Stimulated activated CD8-positive, alpha-beta memory T cell treated with anti-CD3 and anti-CD28 coated beads, Interleukin-15, amount 100 ng/mL, for 1 hour (primary cell): ENCODE results near the gene RAI1.

Experiments used
- DNase-seq: peaks from one replicate; pipeline ENCODE4 v3.0.0-alpha.2; 2020; ENCODE audit warnings: low read depth

The RAI1 gene

DNA sequence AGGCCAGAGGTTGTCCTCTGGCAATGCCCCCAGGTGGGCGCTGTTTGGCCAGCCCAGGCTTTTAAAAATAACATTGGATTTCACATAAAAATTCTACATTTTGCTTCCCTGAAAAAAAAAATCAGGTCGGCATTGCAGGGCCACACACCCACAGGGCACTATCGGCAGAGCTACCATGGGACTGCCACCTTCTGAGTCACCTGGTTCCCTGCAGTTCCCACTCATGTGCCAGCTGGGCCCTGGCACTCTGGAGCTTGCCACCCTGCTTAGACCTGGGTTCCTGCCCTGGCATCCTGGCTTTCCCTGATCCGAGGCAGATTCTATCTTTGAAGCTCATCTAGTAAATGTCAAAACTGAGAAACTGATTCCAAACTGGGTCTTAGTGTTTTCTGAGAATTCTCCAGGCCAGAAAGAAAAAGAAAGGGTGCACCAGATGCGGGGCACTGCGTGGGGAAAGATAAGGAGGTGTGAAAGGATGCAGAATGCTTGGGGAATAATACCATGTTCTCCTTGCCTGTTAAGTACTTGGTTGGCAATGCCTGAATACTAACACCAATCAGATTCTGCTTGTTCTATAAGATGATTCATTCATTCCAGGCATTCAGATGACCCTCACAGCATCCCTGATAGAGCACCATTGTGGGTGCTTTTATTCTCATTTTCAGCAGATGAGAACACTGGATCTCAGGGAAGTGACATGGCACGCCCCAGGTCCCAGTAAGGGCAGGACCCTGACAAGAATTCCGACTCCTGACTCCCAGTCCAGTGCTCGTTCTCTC, 51.8 kb downstream of the RAI1 start:
- DNase-seq = no peak

DNA sequence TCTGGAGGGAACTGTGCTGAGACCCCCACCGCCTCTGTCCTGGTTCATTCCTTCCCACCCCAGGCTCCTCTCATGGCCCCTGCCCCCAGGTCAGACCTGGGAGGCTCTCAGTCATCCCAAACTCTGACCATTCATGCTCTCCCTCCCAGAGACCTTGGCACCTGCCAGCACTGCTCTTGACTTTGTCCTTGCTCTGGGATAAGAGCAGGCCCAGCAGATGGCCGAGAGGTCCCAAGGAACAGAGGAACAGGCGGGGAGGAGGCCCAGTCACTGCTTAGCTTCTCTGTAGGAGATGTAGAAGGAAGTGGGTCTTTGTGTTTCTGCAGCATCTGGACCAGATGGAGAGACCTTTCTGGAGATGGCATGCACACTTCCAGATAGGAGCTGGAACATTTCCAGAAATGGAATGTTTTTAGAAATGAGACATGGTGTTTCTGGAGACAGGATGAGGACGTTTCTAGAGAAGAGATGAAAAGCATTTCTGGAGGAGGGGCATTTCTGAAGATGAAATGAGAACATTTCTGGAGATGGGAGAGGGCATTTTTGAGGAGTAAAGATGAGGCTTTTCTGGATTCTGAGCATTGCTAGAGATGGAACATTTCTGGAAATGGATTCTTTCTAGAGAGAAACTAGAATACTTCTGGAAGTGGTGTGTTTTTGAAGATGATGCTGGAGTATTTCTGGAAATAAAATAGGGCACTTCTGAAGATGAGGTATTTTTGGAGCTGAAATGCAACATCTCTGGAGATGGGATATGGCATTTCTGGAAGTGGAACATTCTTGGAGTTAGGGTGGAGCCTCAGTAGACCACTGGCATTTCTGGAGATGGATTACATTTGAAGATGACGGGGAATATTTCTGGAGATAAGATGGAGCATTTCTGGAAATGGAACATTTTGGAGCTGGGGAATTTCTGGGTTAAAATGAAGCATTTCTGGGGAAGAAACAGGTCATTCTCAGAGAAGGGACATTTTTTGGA, 55.2 kb downstream of the RAI1 start:
- no peak for DNase-seq

DNA sequence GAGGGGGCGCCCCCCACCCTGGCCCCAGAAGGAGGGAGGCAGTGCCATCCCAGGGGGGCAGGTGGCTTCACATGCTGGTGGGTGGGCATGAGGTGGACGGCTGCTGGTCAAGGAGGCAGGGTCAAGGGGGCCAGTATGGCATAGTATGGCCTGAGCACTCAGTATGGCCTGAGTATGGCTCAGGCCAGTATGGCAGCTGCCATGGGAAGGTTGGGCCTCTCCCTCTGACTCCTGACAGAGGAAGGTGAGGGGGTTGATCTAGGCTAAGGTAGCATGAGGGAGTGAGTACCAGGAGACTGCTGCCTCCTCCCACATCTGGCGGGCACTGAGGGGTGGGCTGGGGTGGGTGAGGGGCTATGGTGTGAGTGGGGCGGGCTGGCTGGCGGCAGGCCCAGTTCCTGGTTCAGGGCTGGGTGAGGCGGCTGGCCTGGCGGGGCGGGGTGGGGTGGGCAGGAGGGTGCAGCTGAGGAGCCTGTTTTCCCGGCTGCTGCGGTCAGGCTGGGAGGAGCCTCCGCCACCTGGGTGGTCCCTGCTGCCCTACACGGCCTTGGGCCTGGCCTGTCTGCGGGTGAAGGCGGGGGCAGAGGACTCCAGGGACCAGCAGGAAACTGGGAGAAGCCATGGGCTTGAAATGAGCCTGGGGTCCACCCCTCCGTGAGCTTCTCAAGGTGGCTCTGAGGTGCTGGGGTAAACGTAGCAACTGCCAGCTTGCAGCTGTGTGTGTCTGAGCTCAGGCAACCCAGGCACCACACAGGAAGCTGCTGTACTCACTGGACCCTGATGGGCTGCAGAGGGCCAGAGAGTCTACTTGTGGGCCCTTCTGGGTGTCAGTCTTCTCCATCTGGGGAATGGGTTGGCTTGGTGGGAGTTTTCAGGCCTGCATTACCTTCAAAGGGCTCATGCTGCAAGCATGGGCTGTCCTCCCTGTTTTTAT, 57.0 kb downstream of the RAI1 start:
- DNase-seq = no peak

- no peak for DNase-seq
Measured at GRCh38 chr17:17738901-17739300, 57.6 kb downstream of the RAI1 start.

DNA sequence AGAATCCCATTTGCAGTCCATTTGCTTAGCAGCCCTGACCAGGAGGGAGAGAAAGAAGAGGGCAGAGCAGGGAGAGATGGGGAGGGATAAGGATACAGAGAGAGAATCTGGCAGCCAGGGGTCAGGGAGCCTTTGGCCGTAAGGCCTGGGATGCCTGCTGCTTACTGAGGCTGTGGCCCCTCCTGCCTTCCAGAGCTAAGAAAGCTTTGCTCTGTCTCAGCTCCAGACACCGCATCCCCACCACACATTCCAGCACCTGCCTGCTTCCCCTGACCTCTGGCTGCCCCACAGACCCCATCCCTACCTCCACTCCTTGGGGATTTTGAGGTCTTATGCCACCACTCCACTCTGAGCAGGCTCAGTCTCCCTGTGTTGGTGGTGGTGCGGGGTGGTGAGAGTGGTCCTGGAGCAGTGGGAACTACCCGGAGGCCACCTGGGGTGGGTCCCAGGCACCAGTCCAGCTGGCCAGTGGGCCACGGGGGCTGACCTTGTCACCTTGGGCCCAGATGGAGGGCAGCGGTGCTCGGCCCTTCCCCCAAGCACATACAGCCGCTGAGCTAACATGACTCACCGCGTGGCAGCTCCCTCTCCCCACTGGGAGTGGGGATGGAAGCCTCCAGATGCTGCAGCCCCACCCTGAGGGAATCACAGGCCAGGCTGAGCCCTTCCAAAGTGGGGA, 58.3 kb downstream of the RAI1 start:
- DNase-seq = no peak

DNA sequence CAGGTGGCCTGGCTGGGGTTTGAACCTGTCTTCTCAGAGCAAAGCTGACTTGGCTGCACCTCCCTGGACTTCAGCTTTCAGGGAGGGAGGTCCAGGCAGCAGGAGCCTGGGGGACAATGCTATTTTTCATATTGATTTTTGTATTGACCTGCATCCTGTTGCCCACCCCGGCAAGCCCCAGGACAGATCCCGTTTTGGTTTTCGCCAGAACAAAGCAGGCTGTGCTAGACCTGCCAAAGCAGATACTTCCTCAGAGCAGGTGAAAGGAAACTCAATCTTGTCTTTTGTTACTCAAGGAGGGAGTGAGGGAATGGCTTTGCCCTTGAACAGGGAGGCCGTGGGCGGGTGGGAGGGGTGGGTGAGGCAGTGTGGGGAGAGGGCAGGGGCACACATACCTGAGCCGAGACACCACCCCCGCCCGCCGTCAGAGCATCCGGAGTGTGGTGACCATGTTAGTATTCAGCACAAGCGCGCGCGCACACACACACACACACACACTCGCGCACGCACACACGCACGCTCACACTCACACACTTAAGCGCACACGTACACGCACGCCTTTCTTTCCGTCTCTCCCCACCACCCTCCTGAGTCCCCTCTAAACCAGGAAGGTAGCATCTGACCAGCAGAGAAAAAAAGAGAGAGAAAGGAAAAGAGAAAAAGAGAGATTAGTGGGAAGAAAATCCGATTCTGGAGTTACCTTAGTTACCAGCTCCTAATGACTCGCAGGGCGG, 59.5 kb downstream of the RAI1 start:
- DNase-seq = no peak

GRCh38 chr17:17741349-17742023, 60.2 kb downstream of the RAI1 start:
- no peak for DNase-seq

DNA sequence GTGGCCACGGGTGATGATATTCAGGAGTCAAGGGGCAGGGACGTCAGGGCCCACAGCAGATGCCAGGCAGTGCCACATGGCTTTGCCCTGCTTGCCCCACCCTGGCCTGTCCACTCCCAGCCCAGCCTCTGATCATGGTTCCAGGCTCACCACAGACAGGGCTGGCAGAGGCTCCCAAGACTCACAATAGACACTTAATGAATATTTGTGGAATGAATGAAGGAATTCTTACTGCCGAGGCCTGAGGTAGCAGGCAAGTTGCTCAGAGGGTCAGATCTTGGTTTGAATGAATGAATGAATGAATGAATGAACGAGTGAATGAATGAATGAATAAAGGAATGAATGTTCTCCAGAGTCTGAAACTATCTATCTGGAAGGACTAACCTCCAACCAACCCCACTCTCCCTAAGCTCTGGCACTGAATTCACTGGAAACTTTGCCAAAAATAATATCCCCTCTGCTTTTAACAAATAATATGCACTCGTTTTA, 60.9 kb downstream of the RAI1 start:
- DNase-seq = no peak

DNA sequence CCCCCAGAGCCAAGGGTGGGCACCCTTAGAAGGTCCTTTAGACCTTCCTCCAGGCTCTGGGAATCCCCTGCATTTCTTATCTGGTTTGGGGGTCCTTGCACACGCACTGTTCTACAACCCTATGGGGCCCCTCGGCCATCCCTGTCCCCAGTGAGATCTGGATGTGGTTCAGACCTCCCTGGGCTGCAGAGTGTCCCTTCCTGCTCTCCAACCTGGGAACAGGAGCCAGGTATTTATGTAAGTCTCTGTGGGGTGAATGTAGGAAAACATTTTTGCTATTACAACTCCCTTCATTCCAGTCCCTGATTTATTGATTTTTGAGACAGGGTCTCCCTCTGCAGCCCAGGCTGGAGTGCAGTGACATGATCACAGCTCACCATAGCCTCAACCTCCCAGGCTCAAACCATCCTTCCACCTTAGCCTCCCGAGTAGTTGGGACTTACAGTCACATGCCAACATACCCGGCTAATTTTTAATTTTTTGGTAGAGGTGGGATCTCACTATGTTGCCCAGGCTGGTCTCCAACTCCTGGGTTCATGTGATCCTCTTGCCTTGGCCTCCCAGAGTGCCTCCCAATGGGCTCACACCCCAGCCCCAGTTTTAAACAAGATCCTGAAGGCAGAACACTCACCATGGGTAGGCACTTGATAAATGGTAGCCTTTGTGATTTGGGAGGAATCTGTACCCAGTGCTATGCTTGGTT, 61.6 kb downstream of the RAI1 start:
- no peak for DNase-seq

GRCh38 chr17:17743391-17744112, 62.3 kb downstream of the RAI1 start:
- DNase-seq = no peak

DNA sequence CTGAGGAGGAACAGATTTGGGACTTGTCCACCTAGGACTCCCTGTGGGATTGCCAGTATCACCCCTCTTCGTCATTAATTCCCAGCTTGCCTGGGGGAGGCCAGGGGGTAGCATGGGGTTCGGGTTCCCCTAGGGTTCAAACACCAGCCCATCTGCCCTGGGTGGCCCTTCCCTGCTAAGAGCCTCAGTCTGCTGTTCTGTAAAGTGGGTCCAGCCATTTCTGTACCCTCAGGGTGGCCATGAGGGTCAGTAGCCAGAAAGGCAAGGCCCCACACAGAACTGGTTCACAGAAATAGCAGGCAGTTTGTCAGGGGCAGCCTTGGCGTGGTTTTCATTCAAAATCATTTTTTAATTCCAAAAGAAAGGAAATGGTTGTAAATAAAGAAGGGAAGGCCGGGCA, 62.9 kb downstream of the RAI1 start:
- no peak for DNase-seq

- no peak for DNase-seq
Measured at GRCh38 chr17:17745476-17746455, 64.5 kb downstream of the RAI1 start.

DNA sequence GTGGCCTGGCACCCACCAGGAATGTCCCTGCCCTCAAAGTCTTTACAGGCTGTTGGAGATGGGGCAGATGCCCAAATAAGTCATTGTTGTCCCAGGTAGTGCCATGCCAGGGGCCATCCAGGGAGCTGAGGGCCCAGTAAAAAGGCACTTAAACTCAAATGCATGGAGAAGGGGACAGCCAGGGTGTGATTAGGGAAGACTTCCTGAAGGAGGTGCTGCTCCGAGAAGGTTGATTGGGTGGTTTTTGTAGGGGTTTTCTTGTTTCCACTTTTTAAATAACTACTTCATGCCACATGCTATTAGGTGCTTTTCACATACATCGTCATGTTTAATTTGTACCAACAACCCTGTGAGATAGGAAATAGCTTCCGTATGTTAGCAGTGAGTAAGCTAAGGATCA, 66.9 kb downstream of the RAI1 start:
- DNase-seq = no peak

DNA sequence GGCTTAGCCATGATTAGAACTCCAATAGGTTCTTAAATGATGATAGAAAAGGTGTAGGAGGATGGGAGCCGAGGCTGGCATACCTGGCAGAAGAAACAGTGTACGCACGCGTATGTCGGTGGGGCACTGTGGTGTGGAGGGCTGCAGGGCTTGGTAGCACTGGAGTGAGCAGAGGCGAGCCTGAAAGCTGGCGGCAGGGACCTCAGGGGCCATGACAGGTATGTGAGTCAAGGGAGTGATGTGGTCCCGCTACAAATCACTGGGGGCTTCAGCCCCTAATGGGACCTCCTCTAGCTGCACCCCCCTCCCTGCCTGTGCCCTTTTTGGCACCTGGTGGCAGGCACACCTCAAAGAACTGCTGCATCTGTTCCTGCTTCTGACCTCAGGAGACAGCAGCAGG, 67.3 kb downstream of the RAI1 start:
- no peak for DNase-seq

GRCh38 chr17:17749025-17749772, 67.9 kb downstream of the RAI1 start:
- no peak for DNase-seq

DNA sequence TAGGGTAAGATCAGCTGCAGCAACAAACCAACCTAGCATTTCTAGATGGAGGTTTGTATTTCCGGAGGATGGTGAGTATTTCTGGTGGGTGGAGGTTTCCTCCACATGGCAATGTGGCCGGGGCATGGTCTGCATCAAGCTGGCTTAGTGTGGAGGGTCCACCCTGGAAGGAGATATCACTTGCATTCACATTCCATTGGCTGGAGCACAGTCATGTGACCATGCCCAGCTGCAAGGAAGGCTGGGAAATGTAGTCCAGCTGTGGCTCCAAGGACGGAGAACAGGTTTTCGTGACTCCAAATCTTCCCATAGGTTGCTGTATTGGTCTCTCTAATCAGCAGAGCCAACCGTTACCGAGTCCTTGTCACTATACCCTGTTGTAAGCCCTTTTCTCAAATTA, 68.7 kb downstream of the RAI1 start:
- no peak for DNase-seq

DNA sequence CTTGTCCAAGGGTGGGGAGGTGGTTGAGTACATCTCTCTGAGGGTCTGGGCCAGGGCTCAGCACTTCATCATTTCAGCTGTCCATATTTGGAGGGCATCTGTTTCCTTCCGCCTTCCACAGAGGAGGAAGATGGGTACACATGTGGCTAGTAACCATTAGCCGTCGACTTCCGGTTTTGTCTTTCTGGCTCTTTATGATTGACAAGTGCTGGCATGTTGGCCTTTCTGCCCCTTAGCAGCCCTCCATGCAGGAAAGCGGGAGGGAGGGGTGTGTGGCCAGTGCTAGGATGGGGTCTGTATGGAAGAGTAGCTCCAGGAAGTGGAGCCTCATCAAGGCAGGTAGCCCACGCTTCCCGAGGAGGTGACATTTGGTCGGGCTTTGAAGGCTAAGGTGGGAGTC, 69.6 kb downstream of the RAI1 start:
- DNase-seq = no peak
